SK-N-SH treated with all-trans-retinoic acid at 6 μM for 48 hours (cell line): ENCODE measurements around the gene TACR1.

Experiments used
- POU6F1 ChIP-seq: fragments of 250-450 bp; sonication (Bioruptor Pico); IDR thresholded peaks from 2 replicates; pipeline ENCODE4 v1.8.0; 2021; ENCODE audit warnings: low read depth, mild to moderate bottlenecking, moderate library complexity, borderline replicate concordance
- PPARA ChIP-seq: fragments of 250-450 bp; sonication (Bioruptor Pico); IDR thresholded peaks from 2 replicates; pipeline ENCODE4 v1.5.0; 2020; ENCODE audit warnings: mild to moderate bottlenecking, borderline replicate concordance
- ZFP30 ChIP-seq: fragments of 450-650 bp; formaldehyde crosslinking; IDR thresholded peaks from 2 replicates; pipeline ENCODE4 v1.5.0; 2022; ENCODE audit warnings: mild to moderate bottlenecking, moderate library complexity
- TF ChIP-seq, protein P1 (sequence below): fragments of 250-450 bp; sonication (Bioruptor Pico); IDR thresholded peaks from 2 replicates; pipeline ENCODE4 v1.8.0; 2020; ENCODE audit warnings: mild to moderate bottlenecking, moderate library complexity, borderline replicate concordance

- TF ChIP-seq POU6F1 (CRISPR knock-in tag) (no peak), ZFP30 (CRISPR knock-in tag) (no peak), PPARA (no peak)
- TF ChIP-seq, protein P1, sequence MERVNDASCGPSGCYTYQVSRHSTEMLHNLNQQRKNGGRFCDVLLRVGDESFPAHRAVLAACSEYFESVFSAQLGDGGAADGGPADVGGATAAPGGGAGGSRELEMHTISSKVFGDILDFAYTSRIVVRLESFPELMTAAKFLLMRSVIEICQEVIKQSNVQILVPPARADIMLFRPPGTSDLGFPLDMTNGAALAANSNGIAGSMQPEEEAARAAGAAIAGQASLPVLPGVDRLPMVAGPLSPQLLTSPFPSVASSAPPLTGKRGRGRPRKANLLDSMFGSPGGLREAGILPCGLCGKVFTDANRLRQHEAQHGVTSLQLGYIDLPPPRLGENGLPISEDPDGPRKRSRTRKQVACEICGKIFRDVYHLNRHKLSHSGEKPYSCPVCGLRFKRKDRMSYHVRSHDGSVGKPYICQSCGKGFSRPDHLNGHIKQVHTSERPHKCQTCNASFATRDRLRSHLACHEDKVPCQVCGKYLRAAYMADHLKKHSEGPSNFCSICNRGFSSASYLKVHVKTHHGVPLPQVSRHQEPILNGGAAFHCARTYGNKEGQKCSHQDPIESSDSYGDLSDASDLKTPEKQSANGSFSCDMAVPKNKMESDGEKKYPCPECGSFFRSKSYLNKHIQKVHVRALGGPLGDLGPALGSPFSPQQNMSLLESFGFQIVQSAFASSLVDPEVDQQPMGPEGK (CRISPR knock-in tag) = no peak
Measured at GRCh38 chr2:75012080-75012479, 187.2 kb downstream of the TACR1 start.
